Natural killer cell treated with Interleukin-12 subunit alpha and Interleukin-12 subunit beta and Interleukin-15 and Interleukin-18, amount 100 ng/mL, for 72 hours (primary cell): ENCODE measurements around the gene TASOR. TPM values are rescaled to one million over a fixed set of nuclear protein-coding genes. Genes with fewer than 3 reads are reported as not detected.
"Not testable (repeated sequence)": the region's sequence is repeated elsewhere in the genome, so short reads cannot be mapped to it uniquely, and the experiment has no call there.

ENCODE experiments used
- ATAC-seq, 2 donors: fragments of 150-1000 bp; cut with Tn5 transposase in 1 of 2; sonication (Bioruptor Pico), chemical (Tn5 transposase) in 1 of 2; 2 replicates each; pipeline ENCODE4 v1.10.0; 2021
- DNase-seq: peaks from one replicate; pipeline ENCODE4 v3.0.0; 2022; ENCODE audit warnings: low spot score
- H3K27ac Mint-ChIP-seq, 2 donors: 1 replicate in 1 of 2; 2 replicates in 1 of 2; pipeline ENCODE4 v1.8.0; 2022; ENCODE audit warnings: mixed read lengths in 2 of 2, mild to moderate bottlenecking in 1 of 2, moderate library complexity in 1 of 2
- H3K27me3 Mint-ChIP-seq, 2 donors: 1 replicate in 1 of 2; 2 replicates in 1 of 2; pipeline ENCODE4 v1.8.0; 2022; ENCODE audit warnings: mixed read lengths in 2 of 2
- H3K36me3 Mint-ChIP-seq: one replicate; pipeline ENCODE4 v1.8.0; 2022; ENCODE audit warnings: mixed read lengths
- H3K4me1 Mint-ChIP-seq, 2 donors: 1 replicate in 1 of 2; 2 replicates in 1 of 2; pipeline ENCODE4 v1.8.0; 2022; ENCODE audit warnings: low read depth in 2 of 2, mixed read lengths in 2 of 2, mild to moderate bottlenecking in 1 of 2
- H3K4me3 Mint-ChIP-seq: one replicate; pipeline ENCODE4 v1.8.0; 2022; ENCODE audit warnings: mixed read lengths
- H3K9me3 Mint-ChIP-seq: 2 replicates; pipeline ENCODE4 v1.8.0; 2022; ENCODE audit warnings: mixed read lengths
- total RNA-seq, 2 donors: library from RNA; stranded (reverse); gene quantifications; one replicate each; pipeline ENCODE4 v1.2.3, GENCODE V29; 2022

TASOR gene
- 10 to 100 TPM; 50.4 to 56.4 TPM for total RNA-seq

- Mint-ChIP-seq H3K4me3 (peak within 1 kb of the TSS; percentile 98), H3K9me3 (no peaks in the 10 kb centered on the region), H3K27me3 (no peaks in the 10 kb centered on the region), H3K27ac (peak within 1 kb of the TSS; percentile 90 to 95), H3K36me3 (peaks cover 20% of the 10 kb centered on the region), H3K4me1 (peaks cover 20 to 31% of the 10 kb centered on the region in 2 donors)
- ATAC-seq (peak; percentile 95), DNase-seq (peak; percentile 92)
Observed at GRCh38 chr3:56683122-56683817, at the start of gene TASOR. Gene TASOR, minus strand, starts transcription at chr3:56683265. Its CDS starts 259 bp downstream, at chr3:56683006.

DNA sequence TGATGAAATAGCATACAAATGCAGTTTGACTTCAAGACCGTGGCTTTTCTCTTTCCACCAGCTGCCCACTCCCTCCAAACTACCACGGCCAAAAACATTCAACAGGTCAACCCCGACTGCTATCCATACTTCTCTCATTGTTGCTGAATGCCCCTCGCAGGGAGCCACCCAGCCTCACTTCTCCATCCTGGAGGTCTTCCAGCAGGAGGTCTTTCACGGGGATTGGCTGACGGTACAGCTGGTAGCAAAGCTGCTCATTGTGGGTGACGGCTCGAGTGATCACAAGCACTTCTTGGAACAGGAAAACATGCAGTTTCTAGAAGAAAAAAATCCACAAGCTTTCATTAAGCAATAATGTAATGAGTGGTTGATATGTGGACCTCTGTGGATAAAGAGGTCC lies 49.0 kb upstream of the TASOR start:
- no peaks in the 10 kb centered on the region for H3K27me3 Mint-ChIP-seq
- peaks cover 56 to 67% of the 10 kb centered on the region in 2 donors for H3K4me1 Mint-ChIP-seq
- H3K36me3 Mint-ChIP-seq: peaks cover 53% of the 10 kb centered on the region
- no peaks in the 10 kb centered on the region for H3K9me3 Mint-ChIP-seq
- peak overlapping the region; percentile 76 for H3K4me3 Mint-ChIP-seq
- ATAC-seq: peak; percentile 78 to 80
- peak overlapping the region; percentile 95 to 97 for H3K27ac Mint-ChIP-seq
- DNase-seq: peak; percentile 69

GRCh38 chr3:56725175-56725574 lies 42.1 kb upstream of the TASOR start:
- DNase-seq: peak; percentile 79
- Mint-ChIP-seq H3K36me3 (peaks cover 56% of the 10 kb centered on the region), H3K9me3 (no peaks in the 10 kb centered on the region), H3K4me1 (peaks cover 61 to 68% of the 10 kb centered on the region in 2 donors), H3K27ac (peak overlapping the region; percentile 95 to 97), H3K4me3 (peak overlapping the region; percentile 86), H3K27me3 (no peaks in the 10 kb centered on the region)
- ATAC-seq: peak; percentile 93 to 96

DNA sequence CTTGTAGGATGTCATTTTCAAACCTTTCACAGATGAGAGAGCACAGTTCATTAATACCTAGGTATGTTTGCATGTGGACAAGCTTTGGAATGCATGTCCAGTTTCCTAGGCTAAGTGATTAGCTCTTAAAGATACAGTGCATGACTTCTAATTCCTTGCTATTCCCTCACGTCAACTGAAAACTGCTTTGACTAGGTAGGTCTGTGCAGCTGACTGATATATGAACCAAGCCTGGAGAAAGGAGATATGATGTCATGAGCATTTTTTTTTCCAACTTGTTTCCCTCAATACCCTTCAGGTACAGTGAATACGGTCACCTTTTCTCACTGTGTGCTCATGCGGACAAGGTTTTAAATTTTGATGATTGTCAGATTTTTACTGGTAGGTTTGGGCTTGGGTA lies 41.6 kb upstream of the TASOR start:
- Mint-ChIP-seq H3K36me3 (peaks cover 56% of the 10 kb centered on the region), H3K27ac (peak overlapping the region; percentile 95 to 97), H3K4me1 (peaks cover 66 to 73% of the 10 kb centered on the region in 2 donors), H3K9me3 (no peaks in the 10 kb centered on the region), H3K4me3 (peak overlapping the region; percentile 86), H3K27me3 (no peaks in the 10 kb centered on the region)
- ATAC-seq: peak; percentile 49
- DNase-seq: no peak

- H3K27ac Mint-ChIP-seq: peak overlapping the region; percentile 95 to 97
- H3K4me1 Mint-ChIP-seq: peaks cover 58 to 64% of the 10 kb centered on the region in 2 donors
- H3K4me3 Mint-ChIP-seq: no peak overlapping the region
- no peak for ATAC-seq
- no peaks in the 10 kb centered on the region for H3K9me3 Mint-ChIP-seq
- H3K36me3 Mint-ChIP-seq: peaks cover 34% of the 10 kb centered on the region
- H3K27me3 Mint-ChIP-seq: no peaks in the 10 kb centered on the region
- DNase-seq: no peak
Observed at GRCh38 chr3:56720849-56721248, 37.8 kb upstream of the TASOR start.

DNA sequence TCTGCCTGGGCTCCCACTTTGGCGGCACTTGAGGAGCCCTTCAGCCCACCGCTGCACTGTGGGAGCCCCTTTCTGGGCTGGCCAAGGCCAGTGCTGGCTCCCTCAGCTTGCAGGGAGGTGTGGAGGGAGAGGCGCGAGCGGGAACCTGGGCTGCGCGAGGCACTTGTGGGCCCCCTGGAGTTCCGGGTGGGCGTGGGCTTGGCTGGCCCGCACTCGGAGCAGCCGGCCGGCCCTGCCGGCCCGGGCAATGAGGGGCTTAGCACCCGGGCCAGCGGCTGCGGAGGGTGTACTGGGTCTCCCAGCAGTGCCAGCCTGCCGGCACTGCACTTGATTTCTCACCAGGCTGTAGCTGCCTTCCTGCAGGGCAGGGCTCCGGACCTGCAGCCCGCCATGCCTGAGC lies 35.7 kb upstream of the TASOR start:
- peaks cover 42 to 56% of the 10 kb centered on the region in 2 donors for H3K4me1 Mint-ChIP-seq
- peaks cover 21% of the 10 kb centered on the region for H3K36me3 Mint-ChIP-seq
- not testable (repeated sequence) for H3K9me3 Mint-ChIP-seq, H3K4me3 Mint-ChIP-seq, DNase-seq, H3K27me3 Mint-ChIP-seq, ATAC-seq
- H3K27ac Mint-ChIP-seq: peak overlapping the region in 1 of 2 donors; percentile 97

DNA sequence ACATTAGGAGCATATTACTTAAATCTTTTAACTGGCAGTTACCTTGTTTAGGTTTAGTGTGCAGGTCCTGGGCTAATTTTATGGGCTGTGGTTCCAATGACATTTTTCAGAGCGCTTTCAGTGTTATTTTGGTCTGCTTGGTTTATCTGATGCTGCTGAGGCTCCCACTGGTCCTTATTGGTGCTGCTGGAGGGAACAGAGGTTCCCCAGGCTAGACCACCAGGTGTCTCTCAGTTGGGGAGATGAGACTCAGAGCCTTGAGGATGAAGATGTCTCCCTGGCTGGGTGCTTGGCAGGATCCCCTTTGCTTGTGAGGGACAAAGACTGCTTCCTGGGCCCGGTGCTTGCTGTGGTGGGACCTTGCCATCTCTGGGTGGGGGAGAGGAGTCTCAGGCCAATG lies 28.3 kb upstream of the TASOR start:
- H3K4me1 Mint-ChIP-seq: peaks cover 0 to 18% of the 10 kb centered on the region in 2 donors
- no peak overlapping the region for H3K4me3 Mint-ChIP-seq
- no peaks in the 10 kb centered on the region for H3K9me3 Mint-ChIP-seq
- no peaks in the 10 kb centered on the region for H3K27me3 Mint-ChIP-seq
- H3K27ac Mint-ChIP-seq: peak overlapping the region; percentile 19 to 73
- ATAC-seq (peak in 1 of 2 donors; percentile 45), DNase-seq (no peak)
- no peaks in the 10 kb centered on the region for H3K36me3 Mint-ChIP-seq

GRCh38 chr3:56707412-56707811 lies 24.3 kb upstream of the TASOR start:
- not testable (repeated sequence) for DNase-seq, ATAC-seq, H3K27me3 Mint-ChIP-seq, H3K9me3 Mint-ChIP-seq, H3K27ac Mint-ChIP-seq, H3K36me3 Mint-ChIP-seq, H3K4me3 Mint-ChIP-seq
- peaks cover 21 to 32% of the 10 kb centered on the region in 2 donors for H3K4me1 Mint-ChIP-seq

DNA sequence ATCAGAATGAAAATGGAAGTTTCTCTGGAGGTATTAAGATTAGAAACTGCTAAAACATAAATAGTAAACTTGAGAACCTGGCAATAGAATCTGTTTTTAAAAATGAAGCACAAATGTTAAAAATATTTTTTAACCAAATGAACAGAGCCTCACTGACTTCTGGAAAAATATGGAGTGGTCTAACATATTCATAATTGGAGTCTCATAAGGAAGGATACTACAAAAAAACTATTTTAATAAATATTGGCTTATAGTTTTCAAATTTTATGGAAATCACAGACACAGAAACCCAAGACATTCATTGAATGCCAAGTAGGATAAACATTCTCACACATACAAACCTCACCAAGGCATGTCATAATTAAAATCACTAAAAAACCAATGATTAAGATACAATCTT lies 23.6 kb upstream of the TASOR start:
- H3K4me3 Mint-ChIP-seq: no peak overlapping the region
- ATAC-seq (no peak), DNase-seq (no peak)
- peak overlapping the region in 1 of 2 donors; percentile 88 for H3K27ac Mint-ChIP-seq
- H3K4me1 Mint-ChIP-seq: peaks cover 22 to 33% of the 10 kb centered on the region in 2 donors
- no peaks in the 10 kb centered on the region for H3K36me3 Mint-ChIP-seq
- H3K27me3 Mint-ChIP-seq: no peaks in the 10 kb centered on the region
- H3K9me3 Mint-ChIP-seq: no peaks in the 10 kb centered on the region

- DNase-seq (no peak), ATAC-seq (peak; percentile 63 to 77)
- Mint-ChIP-seq H3K4me1 (peaks cover 22 to 28% of the 10 kb centered on the region in 2 donors), H3K27ac (peak overlapping the region; percentile 85 to 88), H3K9me3 (no peaks in the 10 kb centered on the region), H3K4me3 (peak overlapping the region; percentile 64), H3K36me3 (no peaks in the 10 kb centered on the region), H3K27me3 (no peaks in the 10 kb centered on the region)
Observed at GRCh38 chr3:56704706-56705105, 21.6 kb upstream of the TASOR start.

DNA sequence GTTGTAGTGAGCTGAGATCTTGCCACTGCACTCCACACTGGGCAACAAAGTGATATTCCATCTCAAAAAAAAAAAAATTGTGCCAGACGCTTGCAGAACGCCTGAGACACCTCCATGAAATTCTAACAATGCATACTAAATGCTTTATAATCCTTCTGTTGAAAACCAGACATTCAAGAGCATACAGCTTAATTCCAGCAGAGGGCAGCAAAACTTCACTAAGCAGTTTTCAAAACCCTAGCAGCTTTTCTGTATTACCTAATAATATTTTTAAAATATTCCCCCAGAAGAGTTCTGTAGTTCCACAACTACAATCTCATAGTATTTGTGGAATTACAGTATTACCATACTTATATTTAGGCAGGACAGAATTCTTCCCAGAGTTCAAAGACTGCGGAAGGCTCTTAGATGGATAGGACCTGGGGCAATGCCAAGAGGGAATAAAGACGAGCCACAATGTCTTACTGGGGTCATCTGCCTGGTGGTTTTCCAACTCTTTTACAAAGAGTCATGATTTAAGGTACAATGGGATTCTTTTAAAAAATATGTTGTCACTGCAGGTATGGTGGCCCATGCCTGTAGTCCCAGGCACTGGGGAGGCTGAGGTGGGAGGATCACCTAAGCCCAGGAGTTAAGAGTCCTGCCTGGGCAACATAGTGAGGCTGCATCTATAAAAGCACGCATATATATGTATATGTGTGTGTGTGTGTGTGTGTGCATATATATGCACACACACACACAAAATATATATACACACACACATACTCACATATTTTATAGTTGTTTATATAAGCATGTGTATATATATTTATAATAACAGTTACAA lies 19.6 kb upstream of the TASOR start:
- peaks cover 22 to 25% of the 10 kb centered on the region in 2 donors for H3K4me1 Mint-ChIP-seq
- ATAC-seq (peak in 1 of 2 donors; percentile 74), DNase-seq (no peak)
- H3K36me3 Mint-ChIP-seq: no peaks in the 10 kb centered on the region
- H3K27ac Mint-ChIP-seq: no peak overlapping the region
- no peaks in the 10 kb centered on the region for H3K9me3 Mint-ChIP-seq
- H3K27me3 Mint-ChIP-seq: no peaks in the 10 kb centered on the region
- H3K4me3 Mint-ChIP-seq: no peak overlapping the region

GRCh38 chr3:56700151-56700550 lies 17.1 kb upstream of the TASOR start:
- H3K9me3 Mint-ChIP-seq: no peaks in the 10 kb centered on the region
- DNase-seq (no peak), ATAC-seq (no peak)
- H3K36me3 Mint-ChIP-seq: no peaks in the 10 kb centered on the region
- H3K4me1 Mint-ChIP-seq: peaks cover 23 to 24% of the 10 kb centered on the region in 2 donors
- no peaks in the 10 kb centered on the region for H3K27me3 Mint-ChIP-seq
- H3K27ac Mint-ChIP-seq: no peak overlapping the region
- no peak overlapping the region for H3K4me3 Mint-ChIP-seq

- Mint-ChIP-seq H3K36me3 (no peaks in the 10 kb centered on the region), H3K9me3 (no peaks in the 10 kb centered on the region), H3K27me3 (no peaks in the 10 kb centered on the region), H3K27ac (peak overlapping the region; percentile 13 to 40), H3K4me3 (peak overlapping the region; percentile 33), H3K4me1 (peaks cover 33% of the 10 kb centered on the region in 2 donors)
- ATAC-seq (peak; percentile 62 to 65), DNase-seq (no peak)
Observed at GRCh38 chr3:56694867-56695683, 12.0 kb upstream of the TASOR start.
